Motor neuron (in vitro differentiated cells): ENCODE results near the gene IGF2BP2. TPM values are rescaled to one million over a fixed set of nuclear protein-coding genes. Genes with fewer than 3 reads are reported as not detected.
"Not testable (repeated sequence)": the region's sequence is repeated elsewhere in the genome, so short reads cannot be mapped to it uniquely, and the experiment has no call there.

Source experiments
- ATAC-seq, 8 experiments: fragments of 200-7000 bp; cut with Tn5 transposase; replicated peaks in 6 of 8; 2 replicates each; pipeline ENCODE4 v1.8.0; 2021; ENCODE audit warnings: mild to moderate bottlenecking in 8 of 8, moderate library complexity in 8 of 8
- H3K27ac ChIP-seq, 2 donors: fragments of 250-450 bp; sonication (Bioruptor Pico); 2 replicates each; pipeline ENCODE4 v1.9.0; 2021; ENCODE audit warnings: antibody characterized with exemption in 2 of 2, mild to moderate bottlenecking in 2 of 2, moderate library complexity in 1 of 2
- H3K4me1 ChIP-seq, 2 donors: fragments of 250-450 bp; sonication (Bioruptor Pico); replicated peaks in 1 of 2; 2 replicates each; pipeline ENCODE4 v1.6.1; 2021; ENCODE audit warnings: antibody characterized with exemption in 2 of 2, mild to moderate bottlenecking in 2 of 2, moderate library complexity in 1 of 2
- H3K4me3 ChIP-seq, 5 donors: fragments of 250-450 bp; sonication (Bioruptor Pico); 2 replicates each; pipeline ENCODE4 v1.9.0; 2021; ENCODE audit warnings: antibody characterized with exemption in 5 of 5, mild to moderate bottlenecking in 5 of 5, moderate library complexity in 4 of 5
- WGBS, 10 experiments: fragments of 450-650 bp; shearing (Covaris generic); methylation state at CpG; one replicate each; pipeline ENCODE4 v1.0.0; 2022; 5-methylcytosine and 5-hydroxymethylcytosine counted together
- in situ Hi-C, 9 experiments: fragments of 400-800 bp; cut with MboI; loops; one replicate each; pipeline ENCODE4 v1.15.0; 2021; ENCODE audit warnings: low sequenced_read_pairs in 9 of 9, low pct_unique_long_range_greater_than_20kb in 2 of 9; ENCODE audit not compliant: unreplicated experiment in 9 of 9
- total RNA-seq, 8 experiments: library from RNA; unstranded; fragments of 300-600 nt; gene quantifications; 2 replicates each; pipeline versions ENCODE4 v1.2.3 to v1.2.4, GENCODE V29; 2022

Gene IGF2BP2
- total RNA-seq, 8 experiments from 2014 or later, result 25.9 to 78.2 (median 48.3) TPM

DNA sequence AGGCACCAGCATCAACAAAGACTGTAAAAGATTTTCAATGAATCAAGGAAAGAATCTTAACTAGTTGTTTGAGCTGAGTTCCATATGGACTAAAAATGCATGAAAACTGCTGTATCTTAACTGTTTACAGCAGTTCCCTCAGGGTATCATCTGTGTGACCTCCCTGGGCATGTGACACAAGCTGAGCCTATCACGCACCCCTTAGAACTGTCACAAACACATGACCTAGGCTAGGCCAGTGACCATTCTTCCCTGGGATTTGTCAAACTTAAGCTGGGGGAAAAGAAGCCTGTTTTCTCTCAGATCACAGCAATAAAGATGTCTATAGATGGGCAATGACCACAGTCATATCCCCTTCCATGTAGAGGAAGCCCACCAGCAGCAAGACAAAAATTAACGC lies 35.7 kb downstream of the IGF2BP2 start:
- in situ Hi-C loops, result no loop called here
- H3K4me3 ChIP-seq, result no peak overlapping the region
- H3K4me1 ChIP-seq, result no peaks in the 10 kb centered on the region
- 63 to 100% (median 100%) methylated on average over 1 to 2 of the region's 2 CpGs; no CpG with 5 or more reads in 4 of the 10 experiments for WGBS, 10 experiments
- ATAC-seq, result peak in 3 of 8 experiments; percentile 45 to 61 (median 48)
- no peak overlapping the region for H3K27ac ChIP-seq

DNA sequence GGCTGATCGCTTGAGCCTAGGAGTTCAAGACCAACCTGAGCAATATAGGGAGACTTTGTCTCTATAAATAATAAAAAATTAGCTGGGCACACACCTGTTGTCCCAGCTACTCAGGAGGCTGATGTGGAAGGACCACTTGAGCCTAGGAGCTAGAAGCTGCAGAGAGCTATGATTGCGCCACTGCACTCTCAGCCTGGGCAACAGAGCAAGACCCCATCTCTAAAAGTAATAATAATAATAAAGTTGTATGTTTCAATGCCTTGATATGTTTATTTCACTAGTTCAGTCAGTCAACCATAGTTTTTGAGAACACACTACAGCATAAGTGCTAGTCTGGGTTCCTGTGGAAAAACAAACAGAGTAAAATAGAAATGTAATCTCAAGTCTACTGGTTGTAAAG lies 36.5 kb downstream of the IGF2BP2 start:
- in situ Hi-C loops, result no loop called here
- Histone ChIP-seq H3K4me3 (no peak overlapping the region), H3K27ac (no peak overlapping the region), H3K4me1 (no peaks in the 10 kb centered on the region)
- ATAC-seq, result no peak
- 95 to 100% (median 100%) methylated on average over 1 to 2 of the region's 2 CpGs; no CpG with 5 or more reads in 3 of the 10 experiments for WGBS, 10 experiments

DNA sequence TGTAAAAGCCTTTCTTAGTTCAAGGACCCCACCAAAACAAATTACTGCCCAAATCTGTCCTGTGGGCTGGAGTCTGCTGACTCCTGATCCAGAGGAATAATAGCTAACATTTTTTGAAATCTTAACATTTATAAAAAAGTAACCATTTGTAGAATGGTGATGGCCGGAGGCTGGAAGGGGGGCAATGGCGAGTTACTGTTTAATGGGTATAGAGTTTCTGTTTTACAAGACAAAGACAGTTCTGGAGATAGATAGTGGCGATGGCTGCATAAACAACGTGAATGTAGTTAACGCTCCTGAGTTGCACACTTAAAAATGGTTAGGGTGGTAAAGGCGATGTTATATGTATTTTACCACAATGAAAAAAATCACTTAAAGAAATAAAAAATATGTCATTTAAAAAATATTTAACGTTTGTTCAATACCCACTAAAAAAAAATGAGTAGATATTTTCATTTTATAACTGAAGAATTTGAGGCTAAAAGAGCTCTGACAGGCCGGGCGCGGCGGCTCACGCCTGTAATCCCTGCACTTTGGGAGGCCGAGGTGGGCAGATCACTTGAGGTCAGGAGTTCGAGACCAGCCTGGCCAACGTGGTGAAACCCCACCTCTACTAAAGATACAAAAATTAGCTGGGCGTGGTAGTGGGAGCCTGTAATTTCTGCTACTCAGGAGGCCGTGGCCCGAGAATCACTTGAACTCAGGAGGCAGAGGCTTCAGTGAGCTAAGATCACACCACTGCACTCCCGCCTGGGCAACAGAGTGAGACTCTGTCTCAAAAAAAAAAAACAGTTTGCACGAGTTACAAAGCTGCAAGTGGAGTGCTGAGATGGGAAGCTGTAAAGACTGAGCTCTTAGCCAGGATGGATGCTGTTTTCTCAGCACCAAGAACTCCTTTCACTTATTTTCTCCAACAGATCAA lies 37.6 kb downstream of the IGF2BP2 start:
- 25 to 92% (median 78%) methylated on average over 1 to 19 of the region's 20 CpGs for WGBS, 10 experiments
- in situ Hi-C loops, result no loop called here
- no peaks in the 10 kb centered on the region for H3K4me1 ChIP-seq
- no peak for ATAC-seq
- no peak overlapping the region for H3K27ac ChIP-seq
- no peak overlapping the region for H3K4me3 ChIP-seq

DNA sequence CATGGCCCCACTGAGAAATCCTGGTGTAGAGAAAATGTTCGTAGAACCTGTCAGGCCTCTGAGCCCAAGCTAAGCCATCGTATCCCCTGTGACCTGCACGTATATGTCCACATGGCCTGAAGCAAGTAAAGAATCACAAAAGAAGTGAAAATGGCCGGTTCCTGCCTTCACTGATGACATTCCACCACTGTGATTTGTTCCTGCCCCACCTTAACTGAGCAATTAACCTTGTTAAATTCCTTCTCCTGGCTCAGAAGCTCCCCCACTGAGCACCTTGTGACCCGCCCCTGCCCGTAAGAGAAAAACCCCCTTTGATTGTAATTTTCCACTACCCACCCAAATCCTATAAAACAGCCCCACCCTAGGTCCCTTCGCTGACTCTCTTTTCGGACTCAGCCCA lies 38.6 kb downstream of the IGF2BP2 start:
- WGBS, 10 experiments, result 40 to 100% (median 77%) methylated on average over 1 to 4 of the region's 8 CpGs; no CpG with 5 or more reads in 2 of the 10 experiments
- ATAC-seq, in situ Hi-C loops: not testable (repeated sequence)

DNA sequence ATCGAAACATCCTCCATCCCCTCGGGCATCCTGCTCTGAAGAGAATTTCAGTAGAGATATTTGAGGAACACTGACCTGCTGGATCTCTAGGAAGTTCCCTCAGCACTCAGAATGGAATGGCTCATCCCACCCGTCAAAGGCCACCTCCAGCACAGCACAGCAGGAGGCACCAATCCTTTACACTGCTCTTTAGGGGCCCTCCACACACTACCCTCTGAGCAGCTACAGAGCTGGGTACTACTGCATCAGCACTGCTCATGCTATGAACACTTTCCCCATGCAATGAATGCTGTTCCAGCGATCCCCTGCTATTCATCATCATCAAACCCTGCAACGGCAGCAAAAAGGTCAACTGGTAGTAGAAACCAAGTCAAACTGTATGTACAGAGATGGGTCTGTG lies 40.5 kb downstream of the IGF2BP2 start:
- Histone ChIP-seq H3K4me3 (no peak overlapping the region), H3K4me1 (no peaks in the 10 kb centered on the region), H3K27ac (no peak overlapping the region)
- in situ Hi-C loops, result no loop called here
- WGBS, 10 experiments, result 67 to 100% (median 97%) methylated on average over 1 to 5 of the region's 5 CpGs; no CpG with 5 or more reads in 2 of the 10 experiments
- no peak for ATAC-seq

More for the DNA sequence above, 38.6 kb downstream of the IGF2BP2 start:
- not testable (repeated sequence) for H3K4me1 ChIP-seq, H3K27ac ChIP-seq, H3K4me3 ChIP-seq

DNA sequence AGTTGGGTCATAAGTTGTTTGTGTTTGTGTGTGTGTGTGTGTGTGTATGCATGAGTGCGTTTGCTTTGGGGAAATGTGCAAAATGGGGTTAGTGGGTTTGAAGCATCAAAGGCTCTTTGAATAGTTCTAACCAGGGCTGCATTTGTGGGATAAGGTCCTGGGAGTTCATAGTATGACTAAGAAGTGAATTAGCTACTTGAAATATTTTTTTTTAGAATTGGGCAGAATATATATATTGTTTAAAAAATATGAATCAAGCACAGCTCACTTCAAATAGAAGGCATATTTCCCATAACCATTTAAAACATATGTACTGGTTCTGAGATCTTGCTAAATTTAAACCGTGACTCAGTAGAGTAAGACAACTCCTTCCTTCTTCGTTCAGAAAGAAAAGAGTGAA lies 43.1 kb downstream of the IGF2BP2 start:
- Histone ChIP-seq H3K4me3 (no peak overlapping the region), H3K27ac (no peak overlapping the region), H3K4me1 (no peaks in the 10 kb centered on the region)
- WGBS, 10 experiments, result 37 to 100% (median 88%) methylated on average over 2 to 3 of the region's 3 CpGs; no CpG with 5 or more reads in 1 of the 10 experiments
- in situ Hi-C loops, result no loop called here
- no peak for ATAC-seq

DNA sequence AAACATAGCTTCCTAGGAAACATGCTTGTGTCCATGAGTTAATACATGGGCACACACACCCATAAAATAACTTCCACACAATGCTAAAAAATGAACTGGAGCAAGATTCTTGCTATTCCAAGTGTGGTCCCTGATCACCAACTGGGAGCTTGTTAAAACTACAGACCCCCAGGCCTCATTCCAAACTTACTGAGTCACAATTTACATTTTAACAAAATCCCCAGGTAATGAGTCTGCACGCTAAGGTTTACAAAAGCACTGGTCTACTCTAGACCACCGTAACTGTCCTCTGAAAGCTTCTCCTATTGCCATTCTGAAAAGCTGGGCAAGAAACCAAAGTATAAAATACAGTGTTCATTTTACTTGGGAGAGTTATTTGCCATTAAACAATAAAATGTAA lies 45.4 kb downstream of the IGF2BP2 start:
- Histone ChIP-seq H3K4me3 (no peak overlapping the region), H3K27ac (no peak overlapping the region), H3K4me1 (no peaks in the 10 kb centered on the region)
- ATAC-seq, result no peak
- in situ Hi-C loops, result no loop called here
- WGBS, 10 experiments, result 60 to 100% (median 90%) methylated on average over 1 to 2 of the region's 2 CpGs; no CpG with 5 or more reads in 1 of the 10 experiments

DNA sequence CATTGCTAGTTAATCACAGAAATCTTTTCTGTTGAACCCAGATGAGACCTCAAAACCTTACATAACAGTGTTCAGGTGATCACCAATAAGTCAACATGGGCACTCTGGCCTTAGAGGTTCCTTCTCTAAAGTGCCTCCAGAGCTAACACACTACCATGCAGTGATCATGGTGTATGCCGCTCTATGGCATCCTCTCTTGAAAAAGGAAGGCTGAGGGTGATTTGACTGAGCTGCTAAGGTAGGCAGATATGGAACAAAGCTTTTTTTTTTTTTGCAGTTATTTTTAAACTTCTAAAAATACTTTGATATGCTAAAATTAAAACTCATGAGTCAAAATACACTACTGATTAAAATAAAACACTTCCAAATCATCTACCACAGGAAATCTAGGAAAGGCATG lies 46.0 kb downstream of the IGF2BP2 start:
- no peak for ATAC-seq
- in situ Hi-C loops, result no loop called here
- H3K4me3 ChIP-seq, result no peak overlapping the region
- WGBS, 10 experiments, result 86 to 100% (median 100%) methylated on average over 1 of the region's 1 CpG; no CpG with 5 or more reads in 5 of the 10 experiments
- H3K4me1 ChIP-seq, result peaks cover 3 to 5% of the 10 kb centered on the region in 2 donors
- H3K27ac ChIP-seq, result no peak overlapping the region

DNA sequence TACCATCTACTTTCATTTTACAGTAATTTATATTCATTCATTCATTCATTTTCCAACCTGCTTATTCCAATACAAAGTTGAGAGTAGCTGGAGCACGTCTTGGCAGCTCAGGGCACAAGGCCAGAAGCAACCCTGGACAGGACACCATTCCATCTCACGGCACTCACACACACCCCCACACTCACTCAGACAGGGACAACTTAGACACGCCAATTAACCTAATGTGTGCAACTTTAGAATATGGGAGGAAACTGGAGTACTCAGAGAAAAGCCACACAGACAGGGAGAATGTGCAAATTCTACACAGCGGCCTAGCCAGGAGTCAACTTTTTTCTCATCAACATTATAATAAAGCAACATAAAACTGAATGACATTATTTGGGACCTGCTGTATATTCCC lies 46.7 kb downstream of the IGF2BP2 start:
- Histone ChIP-seq H3K4me1 (peaks cover 6% of the 10 kb centered on the region in 2 donors), H3K4me3 (no peak overlapping the region), H3K27ac (no peak overlapping the region)
- ATAC-seq, result peak in 3 of 8 experiments; percentile 70 to 80 (median 78)
- in situ Hi-C loops, result no loop called here
- WGBS, 10 experiments, result 34 to 97% (median 64%) methylated on average over 1 to 4 of the region's 4 CpGs; no CpG with 5 or more reads in 3 of the 10 experiments

DNA sequence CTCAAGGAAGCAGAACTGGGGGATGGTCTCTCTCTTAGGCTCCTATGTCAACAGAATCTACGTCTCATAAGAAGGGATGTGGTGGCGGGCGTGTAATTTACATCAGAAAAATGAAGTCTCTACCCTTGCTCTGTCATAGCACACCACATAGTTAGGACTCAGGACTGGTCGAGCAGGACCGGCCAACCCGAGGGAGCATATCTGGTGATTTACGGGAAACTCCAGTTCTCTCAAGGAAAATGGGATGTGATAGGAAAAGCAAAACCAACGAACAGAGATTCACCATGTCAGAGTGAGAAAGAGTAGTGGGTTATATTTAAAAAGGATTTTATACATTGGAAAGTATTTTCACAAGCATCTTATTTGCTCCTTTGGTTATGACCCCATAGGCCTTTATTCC lies 54.7 kb downstream of the IGF2BP2 start:
- H3K4me3 ChIP-seq, result no peak overlapping the region
- in situ Hi-C loops, result no loop called here
- ATAC-seq, result no peak
- WGBS, 10 experiments, result 70 to 95% (median 85%) methylated on average over 2 to 7 of the region's 8 CpGs; no CpG with 5 or more reads in 4 of the 10 experiments
- H3K27ac ChIP-seq, result no peak overlapping the region
- peaks cover 6% of the 10 kb centered on the region in 2 donors for H3K4me1 ChIP-seq

DNA sequence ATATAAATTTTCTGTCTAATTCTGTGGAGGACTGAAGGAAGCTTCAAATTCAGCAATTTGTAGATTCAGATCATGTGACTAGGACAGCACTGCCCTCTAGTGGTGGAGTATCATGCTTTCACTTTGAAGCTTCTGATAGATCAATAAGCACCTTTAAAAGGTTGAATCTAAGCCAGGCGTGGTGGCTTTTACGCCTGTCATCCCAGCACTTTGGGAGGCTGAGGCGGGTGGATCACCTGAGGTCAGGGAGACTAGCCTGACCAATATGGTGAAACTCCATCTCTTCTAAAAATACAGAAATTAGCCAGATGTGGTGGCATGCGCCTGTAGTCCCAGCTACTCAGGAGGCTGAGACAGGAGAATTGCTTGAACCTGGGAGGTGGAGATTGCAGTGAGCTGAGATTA lies 56.3 kb downstream of the IGF2BP2 start:
- in situ Hi-C loops, H3K4me1 ChIP-seq, H3K4me3 ChIP-seq, H3K27ac ChIP-seq: not testable (repeated sequence)
- peak in 2 of 8 experiments; percentile 27 to 36 for ATAC-seq
- WGBS, 10 experiments, result 0 to 100% (median 87%) methylated on average over 1 to 4 of the region's 4 CpGs; no CpG with 5 or more reads in 4 of the 10 experiments

DNA sequence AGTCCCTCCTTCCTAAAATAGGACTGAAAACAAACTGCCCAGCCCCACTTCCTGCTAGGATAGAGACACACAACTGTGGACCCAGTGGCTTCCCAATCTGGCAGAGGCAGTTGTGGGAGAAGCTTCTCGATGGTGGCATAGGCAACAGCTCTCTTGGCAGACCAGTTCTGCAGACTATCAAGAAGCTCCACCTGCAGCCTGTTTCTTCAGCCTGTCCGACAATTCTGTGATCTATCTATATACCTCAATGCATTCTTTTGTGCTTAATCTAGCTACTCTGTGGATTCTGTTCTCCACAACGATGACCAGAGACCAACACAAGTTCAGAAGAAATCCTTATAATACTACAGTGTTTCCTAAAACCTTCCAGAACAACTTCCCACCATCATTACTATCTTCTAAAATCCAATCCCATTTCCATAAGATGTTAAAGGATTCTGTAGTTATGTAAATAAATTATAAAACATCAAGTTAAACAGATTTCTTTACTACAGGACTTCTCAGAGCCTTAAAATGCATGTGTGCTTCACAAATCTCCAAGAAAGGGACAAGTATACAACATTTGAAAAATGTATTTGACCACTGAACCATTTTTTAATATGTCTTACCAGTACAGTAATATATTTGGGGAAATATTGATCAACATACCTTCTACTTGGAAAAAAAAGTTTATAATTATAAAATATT lies 57.7 kb downstream of the IGF2BP2 start:
- H3K27ac ChIP-seq, result no peak overlapping the region
- H3K4me1 ChIP-seq, result peaks cover 6 to 9% of the 10 kb centered on the region in 2 donors
- 67 to 100% (median 93%) methylated on average over 1 to 2 of the region's 3 CpGs; no CpG with 5 or more reads in 1 of the 10 experiments for WGBS, 10 experiments
- H3K4me3 ChIP-seq, result no peak overlapping the region
- ATAC-seq, result no peak
- in situ Hi-C loops, result no loop called here

DNA sequence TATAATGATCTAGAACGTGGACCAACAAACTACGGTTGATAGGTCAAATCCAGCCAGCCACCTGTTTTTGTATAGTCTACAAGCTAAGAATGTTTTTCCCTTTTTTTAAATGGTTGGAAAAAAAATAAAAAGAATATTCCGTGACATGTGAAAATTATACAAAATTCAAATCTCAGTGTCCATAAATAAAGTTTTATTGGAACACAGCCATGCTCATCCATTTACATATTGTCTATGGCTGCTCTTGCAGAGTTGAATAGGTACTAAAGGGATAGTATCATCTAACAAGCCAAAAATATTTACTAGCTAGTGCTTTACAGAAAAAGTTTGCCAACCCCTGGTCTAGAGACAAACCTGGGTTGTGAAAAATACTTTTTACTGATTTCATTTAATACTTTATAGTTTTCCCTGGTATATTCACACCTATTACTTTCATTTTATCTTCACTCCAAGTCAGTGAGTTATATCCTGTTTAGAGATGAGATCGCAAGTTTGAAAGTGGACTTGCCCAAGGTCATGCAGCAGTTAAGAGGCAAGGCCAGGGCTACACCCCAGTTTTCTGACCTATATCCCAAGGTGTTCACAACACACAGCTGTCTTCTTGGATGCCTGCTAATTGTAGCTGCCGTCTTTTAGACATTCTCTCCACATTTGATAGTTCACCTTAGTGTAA lies 58.4 kb downstream of the IGF2BP2 start:
- H3K27ac ChIP-seq, result no peak overlapping the region
- H3K4me1 ChIP-seq, result peaks cover 6 to 13% of the 10 kb centered on the region in 2 donors
- peak in 1 of 8 experiments; percentile 55 for ATAC-seq
- WGBS, 10 experiments, result 20 to 91% (median 68%) methylated on average over 1 to 5 of the region's 5 CpGs
- in situ Hi-C loops, result no loop called here
- no peak overlapping the region for H3K4me3 ChIP-seq
